Hematopoietic multipotent progenitor cell (in vitro differentiated cells): ENCODE measurements around the gene RAB40C. TPM values are rescaled to one million over a fixed set of nuclear protein-coding genes. Genes with fewer than 3 reads are reported as not detected.
A peak's percentile ranks its signal among the peaks of the same experiment; 100 is the strongest.

ENCODE experiments used
- DNase-seq, 3 donors: peaks; one replicate each; pipeline ENCODE4 v3.0.0-alpha.2; 2011 to 2015; ENCODE audit warnings: low read depth in 2 of 3, low spot score in 2 of 3
- total RNA-seq: library from RNA; depleted of rRNA; stranded (reverse); fragments of >200 nt; gene quantifications from one replicate; pipeline ENCODE4 v1.2.3, GENCODE V29; 2012

The RAB40C gene
- total RNA-seq, 1 donor, result 33.4 TPM

DNA sequence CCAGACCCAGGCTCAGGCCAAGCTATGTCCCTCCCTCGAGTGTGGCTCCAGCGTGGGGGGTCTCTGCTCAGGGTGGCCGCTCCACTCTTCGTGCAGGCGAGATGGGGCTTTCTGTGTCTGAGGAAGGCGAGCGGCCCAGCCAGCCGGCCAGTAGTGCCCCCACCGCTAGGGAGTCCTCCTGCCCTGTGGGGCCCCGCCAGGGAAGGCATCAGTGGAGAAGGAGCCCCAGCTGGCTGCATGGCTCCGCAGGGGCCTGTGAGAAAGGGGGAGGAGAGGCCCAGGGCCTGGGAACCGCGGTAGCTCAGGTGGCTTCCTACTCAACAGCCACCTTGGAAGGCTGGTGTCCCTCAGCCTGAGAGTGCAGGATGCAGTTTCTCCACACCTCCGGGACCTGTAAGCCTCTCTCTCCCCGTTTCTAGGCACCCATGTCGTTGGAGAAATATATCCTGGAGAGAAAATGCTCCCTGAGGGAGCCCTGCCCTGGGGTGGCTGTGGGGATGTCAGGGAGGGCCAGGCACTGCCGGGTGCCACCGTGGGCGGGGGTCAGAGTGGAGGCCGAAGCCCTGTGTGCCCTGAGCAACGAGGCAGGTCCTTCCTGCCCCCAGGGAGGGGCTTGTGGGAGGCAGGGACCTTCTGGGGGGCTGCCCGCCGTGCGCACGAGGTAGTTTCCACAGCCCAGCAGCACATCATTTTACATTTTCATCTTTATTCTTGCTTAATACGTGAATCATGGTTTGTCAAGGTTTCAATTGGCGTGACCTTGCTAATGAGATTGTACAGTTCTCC lies 16.8 kb upstream of the RAB40C start:
- no peak for DNase-seq

DNA sequence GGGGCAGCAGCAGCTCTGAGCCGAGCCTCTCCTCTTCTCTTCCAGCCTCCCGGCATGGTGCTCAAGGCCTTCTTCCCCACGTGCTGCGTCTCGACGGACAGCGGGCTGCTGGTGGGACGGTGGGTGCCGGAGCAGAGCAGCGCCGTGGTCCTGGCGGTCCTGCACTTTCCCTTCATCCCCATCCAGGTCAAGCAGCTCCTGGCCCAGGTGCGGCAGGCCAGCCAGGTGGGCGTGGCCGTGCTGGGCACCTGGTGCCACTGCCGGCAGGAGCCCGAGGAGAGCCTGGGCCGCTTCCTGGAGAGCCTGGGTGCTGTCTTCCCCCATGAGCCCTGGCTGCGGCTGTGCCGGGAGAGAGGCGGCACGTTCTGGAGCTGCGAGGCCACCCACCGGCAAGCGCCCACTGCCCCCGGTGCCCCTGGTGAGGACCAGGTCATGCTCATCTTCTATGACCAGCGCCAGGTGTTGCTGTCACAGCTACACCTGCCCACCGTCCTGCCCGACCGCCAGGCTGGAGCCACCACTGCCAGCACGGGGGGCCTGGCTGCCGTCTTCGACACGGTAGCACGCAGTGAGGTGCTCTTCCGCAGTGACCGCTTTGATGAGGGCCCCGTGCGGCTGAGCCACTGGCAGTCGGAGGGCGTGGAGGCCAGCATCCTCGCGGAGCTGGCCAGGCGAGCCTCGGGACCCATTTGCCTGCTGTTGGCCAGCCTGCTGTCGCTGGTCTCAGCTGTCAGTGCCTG lies 15.7 kb upstream of the RAB40C start:
- DNase-seq, result no peak

DNA sequence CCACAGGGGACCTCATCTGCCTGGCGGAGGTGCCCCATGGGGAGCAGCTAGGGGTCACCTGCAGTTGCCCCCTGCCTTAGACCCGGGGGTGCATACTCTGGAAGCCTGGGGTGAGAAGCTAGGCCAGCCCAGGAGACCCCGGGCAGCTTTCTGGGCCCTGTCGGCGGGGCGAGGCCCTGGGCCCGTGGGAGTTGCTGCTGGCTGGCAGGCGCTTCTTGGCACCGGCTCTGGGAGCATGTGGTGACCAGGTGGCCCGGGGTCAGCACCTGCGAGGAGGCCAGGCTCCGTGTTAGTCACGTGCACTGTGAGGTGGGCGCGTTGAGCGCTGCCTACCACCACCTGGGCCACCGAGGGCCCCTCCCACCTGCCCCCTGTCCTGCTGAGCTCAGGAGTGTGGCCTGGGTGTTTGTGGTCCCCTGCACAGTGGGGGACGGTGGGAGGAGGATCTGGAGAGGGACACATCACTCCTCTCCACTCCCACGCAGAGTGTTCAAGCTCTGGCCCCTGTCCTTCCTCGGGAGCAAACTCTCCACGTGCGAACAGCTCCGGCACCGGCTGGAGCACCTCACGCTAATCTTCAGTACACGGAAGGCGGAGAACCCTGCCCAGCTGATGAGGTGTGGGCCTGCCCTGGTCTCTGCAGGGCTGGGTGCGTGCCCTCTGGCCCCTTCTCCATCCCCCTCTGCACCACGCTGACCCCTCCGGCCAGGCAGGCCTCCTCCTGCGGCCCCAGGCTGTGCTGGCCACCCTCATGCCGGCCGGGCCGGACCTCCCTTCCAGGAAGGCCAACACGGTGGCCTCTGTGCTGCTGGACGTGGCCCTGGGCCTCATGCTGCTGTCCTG lies 14.3 kb upstream of the RAB40C start:
- DNase-seq, result no peak

DNA sequence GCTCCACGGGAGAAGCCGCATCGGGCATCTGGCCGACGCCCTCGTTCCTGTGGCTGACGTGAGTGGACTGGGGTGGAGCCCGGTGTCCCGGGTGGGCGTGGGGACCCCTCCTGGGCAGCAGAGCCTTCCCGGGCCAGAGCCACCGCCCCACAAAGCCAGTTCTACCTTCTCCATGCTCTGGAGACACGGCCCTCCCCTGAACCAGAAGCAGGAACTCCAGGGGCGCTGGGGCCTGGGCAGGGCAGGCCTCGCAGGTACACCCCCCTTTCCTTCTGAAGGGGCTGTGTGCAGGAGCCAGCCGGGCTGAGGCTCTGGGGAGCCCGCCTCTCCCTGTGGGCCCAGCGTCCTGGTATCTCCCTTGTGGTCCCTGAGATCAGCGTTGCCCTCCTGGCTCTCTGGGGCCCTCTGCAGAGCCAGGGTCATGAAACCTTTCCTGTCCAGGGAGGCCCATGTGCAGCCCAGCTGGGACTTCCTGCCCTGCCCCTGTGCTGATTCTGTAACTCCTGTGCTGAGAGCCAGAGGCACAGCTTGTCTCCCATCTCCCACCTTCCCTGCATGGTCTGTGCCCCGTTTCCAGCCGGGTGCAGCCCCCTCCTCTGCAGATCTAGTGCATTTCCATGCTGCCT lies 13.6 kb upstream of the RAB40C start:
- DNase-seq, result no peak

DNA sequence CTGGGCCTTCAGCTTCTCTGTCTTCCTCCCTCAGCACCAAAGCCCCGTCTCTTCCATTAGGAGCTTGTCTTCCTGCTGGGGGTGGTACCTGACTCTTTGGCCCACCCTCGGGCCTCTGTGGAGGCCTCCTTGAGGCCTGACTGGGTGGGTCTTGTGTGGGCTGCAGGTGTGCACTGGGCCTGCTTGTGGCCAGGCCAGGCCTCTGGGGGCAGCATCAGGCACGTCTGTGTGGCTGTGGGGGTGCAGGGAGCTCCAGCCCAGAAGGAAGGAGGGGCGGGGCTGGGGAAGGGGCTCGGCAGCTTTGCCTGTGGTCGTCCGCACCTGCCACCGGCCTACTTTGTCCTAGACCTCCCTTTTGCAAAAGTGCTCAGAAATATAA lies 13.1 kb upstream of the RAB40C start:
- DNase-seq, result no peak

DNA sequence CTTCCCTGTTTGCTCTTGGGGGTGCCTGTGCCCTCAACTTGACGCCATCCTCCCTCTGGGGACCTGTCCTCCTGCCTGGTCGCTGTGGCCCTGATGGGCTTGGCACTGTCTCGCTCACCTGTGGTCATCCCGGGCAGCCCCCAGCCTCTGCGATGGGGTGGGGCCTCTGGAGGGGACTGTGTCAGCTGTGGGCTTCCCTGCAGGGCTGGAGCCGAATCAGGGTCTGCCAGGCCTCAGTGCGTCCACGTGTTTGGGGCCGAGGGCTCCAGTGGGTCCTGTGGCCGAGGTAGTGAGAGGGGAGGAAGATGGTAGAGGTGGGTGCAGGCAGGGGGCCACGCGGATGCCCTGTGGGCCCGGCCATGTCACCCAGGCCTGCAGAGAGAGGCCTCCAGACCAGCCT lies 12.1 kb upstream of the RAB40C start:
- no peak for DNase-seq

DNA sequence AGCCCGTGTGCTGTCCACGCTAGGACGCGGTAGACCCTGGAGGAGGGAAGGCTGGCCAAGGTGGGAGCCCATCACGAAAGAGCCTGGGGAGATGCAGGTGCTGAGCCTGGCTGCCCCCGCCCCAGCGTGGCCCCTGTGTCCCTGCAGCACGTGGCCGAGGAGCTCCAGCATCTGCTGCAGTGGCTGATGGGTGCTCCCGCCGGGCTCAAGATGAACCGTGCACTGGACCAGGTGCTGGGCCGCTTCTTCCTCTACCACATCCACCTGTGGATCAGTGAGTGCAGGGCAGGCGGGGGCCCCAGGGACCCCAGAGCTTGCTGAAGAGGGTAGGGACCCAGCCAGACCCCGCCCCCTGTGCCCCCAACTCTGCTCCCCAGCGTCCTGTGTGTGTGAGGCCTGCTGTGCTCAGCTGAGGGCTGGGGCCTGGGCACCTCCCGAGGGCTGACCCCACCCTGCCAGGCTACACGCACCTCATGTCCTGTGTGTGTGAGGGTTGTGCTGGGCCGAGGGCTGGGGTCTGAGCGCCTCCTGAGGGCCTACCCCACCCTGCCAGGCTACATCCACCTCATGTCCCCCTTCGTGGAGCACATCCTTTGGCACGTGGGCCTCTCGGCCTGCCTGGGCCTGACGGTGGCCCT lies 11.5 kb upstream of the RAB40C start:
- no peak for DNase-seq

DNA sequence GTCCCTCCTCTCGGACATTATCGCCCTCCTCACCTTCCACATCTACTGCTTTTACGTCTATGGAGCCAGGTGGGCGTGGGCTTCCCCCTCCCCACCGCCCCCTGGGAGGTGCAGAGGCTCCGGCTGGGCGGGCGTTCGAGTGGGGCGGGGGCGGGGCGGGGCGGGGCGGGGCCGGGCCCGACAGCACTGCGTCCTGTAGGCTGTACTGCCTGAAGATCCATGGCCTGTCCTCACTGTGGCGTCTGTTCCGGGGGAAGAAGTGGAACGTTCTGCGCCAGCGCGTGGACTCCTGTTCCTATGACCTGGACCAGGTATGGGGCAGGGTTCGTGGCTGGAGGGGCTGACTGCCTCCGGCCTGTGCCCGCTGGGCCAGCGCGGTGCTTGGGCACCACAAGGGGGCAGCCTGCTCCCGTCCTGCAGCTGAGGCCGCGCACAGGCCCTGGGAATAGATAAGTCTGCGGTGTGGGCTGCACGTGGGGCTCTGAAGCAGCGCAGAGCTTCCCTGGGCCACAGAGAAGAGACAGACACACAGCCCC lies 10.9 kb upstream of the RAB40C start:
- DNase-seq, result peak in 2 of 3 donors; percentile 88 to 91

DNA sequence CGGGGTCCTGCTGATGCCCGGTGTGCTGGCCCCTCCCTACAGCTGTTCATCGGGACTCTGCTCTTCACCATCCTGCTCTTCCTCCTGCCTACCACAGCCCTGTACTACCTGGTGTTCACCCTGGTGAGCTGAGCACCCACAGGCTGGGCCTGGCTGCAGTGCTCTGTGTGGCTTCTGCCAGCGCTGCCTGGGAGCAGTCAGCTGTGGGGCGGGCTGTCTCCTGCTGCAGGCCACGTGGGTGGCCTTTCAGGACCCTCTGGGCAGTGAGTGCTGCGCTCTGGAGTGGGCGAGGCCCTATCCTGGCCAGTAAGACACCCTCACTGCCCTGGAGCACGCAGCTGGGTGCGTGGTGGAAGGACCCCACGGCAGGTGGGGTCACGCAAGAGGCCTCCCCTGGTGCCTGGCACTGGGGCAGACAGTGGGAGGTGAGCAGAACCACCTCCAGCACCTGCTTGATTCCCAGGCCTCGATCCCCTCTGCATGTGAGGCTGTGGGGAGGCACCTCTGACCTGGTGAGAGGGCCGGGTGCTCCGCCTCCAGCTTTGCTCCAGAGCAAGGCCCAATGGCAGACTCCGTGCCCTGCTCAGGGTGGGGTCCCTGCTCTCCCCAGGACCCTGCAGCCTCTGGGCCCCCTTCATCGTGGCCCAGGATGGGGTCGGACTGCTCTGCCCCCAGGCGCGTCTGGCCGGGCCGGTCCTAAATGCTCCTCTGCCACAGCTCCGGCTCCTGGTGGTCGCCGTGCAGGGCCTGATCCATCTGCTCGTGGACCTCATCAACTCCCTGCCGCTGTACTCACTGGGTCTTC lies 9.5 kb upstream of the RAB40C start:
- DNase-seq, result no peak

DNA sequence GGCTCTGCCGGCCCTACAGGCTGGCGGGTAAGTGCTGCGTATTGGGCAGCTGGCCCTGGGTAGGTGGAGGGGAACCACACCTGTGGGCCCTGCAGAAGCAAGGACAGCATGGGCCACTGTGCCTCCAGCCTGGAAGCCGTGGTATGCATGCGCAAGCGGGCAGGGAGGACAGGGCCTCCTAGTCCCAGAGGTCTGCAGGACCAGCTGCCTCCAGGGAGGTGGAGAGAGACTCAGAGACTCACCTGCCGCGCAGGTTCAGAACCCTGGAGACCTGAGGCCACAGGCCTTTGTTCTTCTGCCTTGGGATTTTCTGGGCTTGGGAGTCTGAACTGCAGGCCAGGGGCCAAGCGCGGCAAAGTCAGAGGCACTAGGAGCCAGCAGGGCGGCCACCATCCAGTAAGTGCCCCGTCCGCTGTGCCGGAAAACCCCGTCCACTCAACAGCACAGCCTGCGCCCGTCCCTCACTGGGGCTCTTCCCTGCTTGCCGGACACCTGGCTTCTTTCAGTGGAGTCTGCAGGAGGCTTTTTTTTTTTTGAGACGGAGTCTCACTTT lies 8.8 kb upstream of the RAB40C start:
- no peak for DNase-seq

DNA sequence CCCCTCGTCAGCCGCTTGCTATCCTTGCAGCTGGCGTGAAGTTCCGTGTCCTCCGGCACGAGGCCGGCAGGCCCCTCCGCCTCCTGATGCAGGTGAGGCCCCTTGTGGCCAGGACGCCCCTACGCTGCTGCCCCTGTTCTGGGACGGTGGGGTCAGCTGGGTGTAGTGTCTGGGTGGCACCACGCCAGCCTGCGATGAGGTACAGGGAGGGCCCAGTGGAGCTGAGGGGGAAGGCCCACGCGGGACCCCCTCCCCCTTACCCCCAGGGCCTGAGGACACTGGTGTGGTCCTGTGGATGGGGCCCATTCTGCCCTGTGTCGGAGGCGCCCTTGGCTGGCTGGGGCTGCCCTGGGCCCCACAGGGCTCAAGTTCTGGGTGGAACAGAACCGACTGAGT lies 7.7 kb upstream of the RAB40C start:
- DNase-seq, result no peak

DNA sequence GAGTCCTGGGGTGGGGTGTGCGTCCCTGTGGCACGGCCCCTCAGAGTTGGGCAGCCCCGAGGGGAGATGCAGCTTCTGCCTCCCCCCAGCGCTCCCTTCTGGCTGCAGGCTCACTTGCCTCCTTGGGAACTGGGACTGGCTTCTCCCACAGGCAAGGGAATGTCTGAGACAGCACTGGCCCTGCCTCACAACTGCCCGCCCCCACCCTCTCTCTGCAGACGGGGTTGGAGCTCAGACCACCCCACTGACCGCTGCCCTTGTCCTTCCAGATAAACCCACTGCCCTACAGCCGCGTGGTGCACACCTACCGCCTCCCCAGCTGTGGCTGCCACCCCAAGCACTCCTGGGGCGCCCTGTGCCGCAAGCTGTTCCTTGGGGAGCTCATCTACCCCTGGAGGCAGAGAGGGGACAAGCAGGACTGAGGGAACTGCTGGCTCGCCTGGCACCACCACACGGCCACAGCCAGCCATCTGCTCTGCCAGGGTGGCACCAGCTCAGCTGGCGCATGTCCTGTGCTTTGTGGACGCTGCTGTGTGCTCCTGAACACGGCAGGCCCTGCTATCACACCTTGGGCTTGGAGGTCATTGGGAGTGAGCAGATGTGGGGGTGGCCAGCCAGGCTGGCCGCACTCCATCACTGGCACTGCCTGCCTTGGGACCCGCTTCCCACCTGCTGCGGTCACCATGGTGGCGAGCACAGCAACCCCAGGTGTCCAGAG lies 7.1 kb upstream of the RAB40C start:
- DNase-seq, result no peak

DNA sequence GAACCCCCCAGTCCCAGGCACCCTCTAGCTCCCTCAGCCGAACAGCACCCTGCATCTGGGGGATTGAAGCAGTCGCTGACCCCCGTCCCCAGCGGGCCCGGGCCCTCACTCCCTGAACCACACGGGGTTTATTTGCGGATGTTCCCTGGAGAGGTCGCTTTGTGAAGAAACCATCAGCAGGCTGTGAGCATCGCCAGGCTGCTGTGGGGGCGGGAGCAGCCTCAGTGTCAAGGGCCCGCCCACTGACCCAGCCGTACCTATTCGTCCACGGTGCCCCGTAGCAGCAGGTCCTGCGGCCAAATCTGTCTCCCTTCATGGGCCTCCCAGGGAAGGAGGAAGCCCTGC lies 6.4 kb upstream of the RAB40C start:
- no peak for DNase-seq

DNA sequence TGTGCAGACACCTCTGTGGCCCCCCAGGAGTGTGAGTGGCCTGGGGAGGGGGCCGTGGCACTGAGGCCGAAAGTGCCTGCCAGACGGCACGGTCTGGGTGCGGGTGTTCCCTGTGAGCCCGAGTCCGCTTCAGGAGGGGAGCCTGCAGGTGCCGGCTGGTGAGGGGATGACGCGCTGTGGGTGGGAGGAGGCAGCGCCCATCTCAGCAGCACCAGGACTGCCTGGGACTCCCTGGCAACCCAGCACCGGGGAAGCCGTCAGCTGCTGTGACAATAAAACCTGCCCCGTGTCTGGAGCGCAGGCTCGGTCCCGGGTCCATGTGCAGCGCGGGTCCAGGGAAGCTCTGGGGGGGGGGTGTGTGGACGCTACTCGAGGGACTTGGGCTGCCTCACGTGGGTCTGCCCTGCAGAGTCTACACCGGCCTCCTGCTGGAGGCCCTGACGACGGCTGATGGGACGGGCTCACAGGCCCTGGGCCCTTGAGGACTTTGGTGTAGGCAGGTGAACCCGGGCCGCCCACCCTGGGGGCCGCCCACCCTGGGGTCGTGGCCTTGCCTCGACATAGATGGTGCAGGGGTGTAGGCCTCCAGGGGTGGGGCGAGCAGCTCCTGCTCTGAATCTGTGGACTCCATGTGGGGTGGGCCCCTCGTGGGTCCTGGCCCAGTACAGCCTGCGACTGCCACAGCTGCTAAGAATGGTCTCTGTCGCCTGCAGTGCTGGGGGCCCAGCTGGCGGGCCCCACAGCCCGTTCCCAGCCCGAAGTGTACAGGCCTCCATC lies 5.9 kb upstream of the RAB40C start:
- DNase-seq, result no peak

DNA sequence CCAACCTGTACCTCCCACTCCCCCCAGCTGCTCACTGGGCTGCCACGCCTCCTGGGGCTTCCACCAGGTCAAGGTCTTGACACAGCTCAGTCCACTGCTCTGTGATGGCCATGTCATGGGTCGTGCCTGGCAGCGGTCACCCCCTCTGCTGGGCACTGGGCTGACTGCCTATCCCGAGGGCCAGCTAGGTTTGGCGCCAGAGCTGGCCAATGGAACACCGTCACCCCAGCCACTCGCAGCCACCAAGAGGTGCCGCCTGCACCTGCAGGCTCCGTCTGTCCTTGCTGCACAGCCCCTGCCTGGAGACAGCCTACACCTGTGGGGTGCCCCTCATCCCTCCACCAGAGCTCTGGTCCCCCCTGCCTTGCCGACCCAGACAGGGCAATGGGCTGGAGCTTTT lies 4.5 kb upstream of the RAB40C start:
- DNase-seq, result no peak

DNA sequence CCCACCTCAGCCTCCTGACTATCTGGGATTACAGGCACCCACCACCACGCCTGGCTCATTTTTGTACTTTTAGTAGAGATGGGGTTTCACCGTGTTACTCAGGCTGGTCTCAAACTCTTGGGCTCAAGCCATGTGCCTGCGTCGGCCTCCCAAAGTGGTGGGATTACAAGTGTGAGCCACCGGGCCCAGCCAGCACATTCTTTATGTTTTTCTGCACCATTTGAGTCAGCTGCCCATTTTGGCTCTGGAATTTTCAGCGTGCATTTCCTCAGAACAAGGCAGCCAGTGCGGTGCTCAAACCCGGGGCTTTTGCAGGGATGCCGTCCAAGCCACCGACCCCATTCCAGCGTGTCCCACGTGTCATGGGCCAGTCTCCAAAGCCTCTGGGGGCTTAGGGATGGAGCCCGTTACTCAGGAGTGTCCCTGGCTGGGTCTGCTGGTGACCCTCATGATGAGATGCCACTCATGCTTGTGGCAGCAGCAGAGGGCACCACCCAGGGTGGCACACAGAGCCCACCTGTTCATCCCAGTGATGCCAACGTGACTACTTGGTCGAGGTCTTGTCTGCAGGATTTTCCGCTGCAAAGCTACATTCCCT lies 3.7 kb upstream of the RAB40C start:
- DNase-seq, result no peak
